ENCODE results near the gene SDE2. TPM values are rescaled to one million over a fixed set of nuclear protein-coding genes. Genes with fewer than 3 reads are reported as not detected.

Gene SDE2
- total RNA-seq, 1 donor: 19.9 TPM

GRCh38 chr1:226003502-226004170 is 4.5 kb upstream of the SDE2 start:
- Histone ChIP-seq H3K79me2 (ENCODE audit: insufficient read depth, low read length) (peaks cover 5% of the 10 kb centered on the region), H3K27me3 (ENCODE audit: insufficient read depth, low read length) (no peaks in the 10 kb centered on the region), H4K20me1 (ENCODE audit: insufficient read depth, low read length) (no peaks in the 10 kb centered on the region), H3K4me2 (ENCODE audit: insufficient read depth, low read length) (no peak overlapping the region), H3K9me3 (ENCODE audit: low read depth, low read length) (no peaks in the 10 kb centered on the region), H3K4me1 (ENCODE audit: insufficient read depth, low read length) (peaks cover 10% of the 10 kb centered on the region), H2AFZ (ENCODE audit: low read length) (no peak overlapping the region), H3K27ac (ENCODE audit: low read depth, low read length) (no peak overlapping the region), H3K36me3 (ENCODE audit: insufficient read depth, low read length) (no peaks in the 10 kb centered on the region), H3K4me3 (ENCODE audit: insufficient read depth, low read length) (no peak overlapping the region)
- DNase-seq (ENCODE audit: insufficient read length, low spot score, missing footprints): no peak
- no peak for TF ChIP-seq CTCF (IDR thresholded peaks at IDR 0.05; ENCODE audit: extremely low read depth, low read depth, low read length)

- H3K27ac ChIP-seq (ENCODE audit: low read depth, low read length): no peak overlapping the region
- no peaks in the 10 kb centered on the region for H3K36me3 ChIP-seq (ENCODE audit: insufficient read depth, low read length)
- H3K9me3 ChIP-seq (ENCODE audit: low read depth, low read length): no peaks in the 10 kb centered on the region
- no peak for DNase-seq (ENCODE audit: insufficient read length, low spot score, missing footprints)
- no peak for TF ChIP-seq CTCF (IDR thresholded peaks at IDR 0.05; ENCODE audit: extremely low read depth, low read depth, low read length)
- H3K4me2 ChIP-seq (ENCODE audit: insufficient read depth, low read length): peak overlapping the region; percentile 29
- H3K27me3 ChIP-seq (ENCODE audit: insufficient read depth, low read length): no peaks in the 10 kb centered on the region
- no peaks in the 10 kb centered on the region for H4K20me1 ChIP-seq (ENCODE audit: insufficient read depth, low read length)
- peaks cover 16% of the 10 kb centered on the region for H3K4me1 ChIP-seq (ENCODE audit: insufficient read depth, low read length)
- H2AFZ ChIP-seq (ENCODE audit: low read length): peak overlapping the region; percentile 49
- no peak overlapping the region for H3K4me3 ChIP-seq (ENCODE audit: insufficient read depth, low read length)
- H3K79me2 ChIP-seq (ENCODE audit: insufficient read depth, low read length): peaks cover 13% of the 10 kb centered on the region
Measured at GRCh38 chr1:226002667-226003501, 3.7 kb upstream of the SDE2 start.

GRCh38 chr1:226001963-226002666 is 3.0 kb upstream of the SDE2 start:
- DNase-seq (ENCODE audit: insufficient read length, low spot score, missing footprints): no peak
- Histone ChIP-seq H3K9me3 (ENCODE audit: low read depth, low read length) (no peaks in the 10 kb centered on the region), H3K27me3 (ENCODE audit: insufficient read depth, low read length) (no peaks in the 10 kb centered on the region), H3K27ac (ENCODE audit: low read depth, low read length) (no peak overlapping the region), H3K4me3 (ENCODE audit: insufficient read depth, low read length) (no peak overlapping the region), H3K4me1 (ENCODE audit: insufficient read depth, low read length) (peaks cover 24% of the 10 kb centered on the region), H4K20me1 (ENCODE audit: insufficient read depth, low read length) (peaks cover 4% of the 10 kb centered on the region), H3K36me3 (ENCODE audit: insufficient read depth, low read length) (peaks cover 2% of the 10 kb centered on the region), H2AFZ (ENCODE audit: low read length) (peak overlapping the region; percentile 49), H3K4me2 (ENCODE audit: insufficient read depth, low read length) (peak overlapping the region; percentile 29), H3K79me2 (ENCODE audit: insufficient read depth, low read length) (peaks cover 20% of the 10 kb centered on the region)
- TF ChIP-seq CTCF (IDR thresholded peaks at IDR 0.05; ENCODE audit: extremely low read depth, low read depth, low read length): no peak
